ENCODE data around the gene IGLL5. TPM values are rescaled to one million over a fixed set of nuclear protein-coding genes. Genes with fewer than 3 reads are reported as not detected.
A peak's percentile ranks its signal among the peaks of the same experiment; 100 is the strongest.

The IGLL5 gene
- total and polyA plus RNA-seq, 9 of the 15 experiments (the other 6 are each of a cell fraction or from before 2014, with no cell fraction given), result not detected

DNA sequence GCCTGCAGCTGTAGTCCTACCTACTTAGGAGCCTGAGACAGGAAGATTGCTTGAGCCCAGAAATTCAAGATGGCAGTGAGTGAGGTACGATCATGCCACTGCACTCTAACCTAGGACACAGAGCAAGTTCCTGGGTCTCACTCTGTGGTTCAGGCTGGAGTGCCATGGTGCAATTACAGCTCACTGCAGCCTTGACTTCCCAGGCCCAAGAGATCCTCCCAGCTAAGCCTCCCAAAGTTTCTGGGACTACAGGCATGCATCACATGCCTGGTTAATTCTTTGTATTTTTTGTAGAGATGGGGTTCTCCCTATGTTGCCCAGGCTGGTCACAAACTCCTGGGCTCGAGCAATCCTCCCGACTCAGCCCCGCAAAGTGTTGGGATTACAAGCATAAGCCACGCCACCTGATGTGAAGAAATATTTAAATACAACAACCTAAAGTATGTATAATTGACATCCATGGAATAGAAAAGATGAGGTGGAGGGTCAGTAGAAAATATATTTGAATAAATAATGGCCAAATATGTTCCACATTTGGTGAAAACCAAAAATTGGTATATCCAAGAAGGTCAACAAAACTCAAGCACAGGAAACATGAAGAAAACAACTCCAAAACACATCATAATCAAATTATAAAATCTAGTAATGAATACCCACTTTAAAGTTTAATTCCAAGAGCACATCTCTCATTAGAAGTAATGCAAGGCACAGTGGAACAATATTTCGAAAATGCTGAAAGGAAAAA lies 47.9 kb upstream of the IGLL5 start (continued):
- TF ChIP-seq ETV6 (IDR thresholded peaks at IDR 0.05; ENCODE audit: borderline replicate concordance in 1 of 2, low read depth in 2 of 2, low read length in 1 of 2) (no peak), ETV6 (CRISPR knock-in tag; IDR thresholded peaks at IDR 0.05; ENCODE audit: borderline replicate concordance) (0 out of 2 replicates have a peak, but pooled peaks have one; percentile 48), CEBPG (CRISPR knock-in tag; IDR thresholded peaks at IDR 0.05) (no peak), CEBPG (tag; conservative IDR thresholded peaks at IDR 0.05 in 1 of 2, IDR thresholded peaks at IDR 0.05 in 1 of 2) (no peak), ZNF830 (CRISPR knock-in tag; IDR thresholded peaks at IDR 0.05) (no peak), ZNF175 (CRISPR knock-in tag; IDR thresholded peaks at IDR 0.05; ENCODE audit: low read depth) (no peak), POU5F1 (IDR thresholded peaks at IDR 0.05; ENCODE audit: borderline replicate concordance, low read depth, low read length, partially characterized antibody) (no peak), ZFP1 (CRISPR knock-in tag; IDR thresholded peaks at IDR 0.05) (no peak), ARID1B (IDR thresholded peaks at IDR 0.05) (no peak), FOXA1 (IDR thresholded peaks at IDR 0.05; ENCODE audit: borderline replicate concordance) (no peak), ZBTB1 (CRISPR knock-in tag; IDR thresholded peaks at IDR 0.05; ENCODE audit: borderline replicate concordance, low read depth) (0 out of 2 replicates have a peak, but pooled peaks have one; percentile 47)
- TF ChIP-seq, protein P1, sequence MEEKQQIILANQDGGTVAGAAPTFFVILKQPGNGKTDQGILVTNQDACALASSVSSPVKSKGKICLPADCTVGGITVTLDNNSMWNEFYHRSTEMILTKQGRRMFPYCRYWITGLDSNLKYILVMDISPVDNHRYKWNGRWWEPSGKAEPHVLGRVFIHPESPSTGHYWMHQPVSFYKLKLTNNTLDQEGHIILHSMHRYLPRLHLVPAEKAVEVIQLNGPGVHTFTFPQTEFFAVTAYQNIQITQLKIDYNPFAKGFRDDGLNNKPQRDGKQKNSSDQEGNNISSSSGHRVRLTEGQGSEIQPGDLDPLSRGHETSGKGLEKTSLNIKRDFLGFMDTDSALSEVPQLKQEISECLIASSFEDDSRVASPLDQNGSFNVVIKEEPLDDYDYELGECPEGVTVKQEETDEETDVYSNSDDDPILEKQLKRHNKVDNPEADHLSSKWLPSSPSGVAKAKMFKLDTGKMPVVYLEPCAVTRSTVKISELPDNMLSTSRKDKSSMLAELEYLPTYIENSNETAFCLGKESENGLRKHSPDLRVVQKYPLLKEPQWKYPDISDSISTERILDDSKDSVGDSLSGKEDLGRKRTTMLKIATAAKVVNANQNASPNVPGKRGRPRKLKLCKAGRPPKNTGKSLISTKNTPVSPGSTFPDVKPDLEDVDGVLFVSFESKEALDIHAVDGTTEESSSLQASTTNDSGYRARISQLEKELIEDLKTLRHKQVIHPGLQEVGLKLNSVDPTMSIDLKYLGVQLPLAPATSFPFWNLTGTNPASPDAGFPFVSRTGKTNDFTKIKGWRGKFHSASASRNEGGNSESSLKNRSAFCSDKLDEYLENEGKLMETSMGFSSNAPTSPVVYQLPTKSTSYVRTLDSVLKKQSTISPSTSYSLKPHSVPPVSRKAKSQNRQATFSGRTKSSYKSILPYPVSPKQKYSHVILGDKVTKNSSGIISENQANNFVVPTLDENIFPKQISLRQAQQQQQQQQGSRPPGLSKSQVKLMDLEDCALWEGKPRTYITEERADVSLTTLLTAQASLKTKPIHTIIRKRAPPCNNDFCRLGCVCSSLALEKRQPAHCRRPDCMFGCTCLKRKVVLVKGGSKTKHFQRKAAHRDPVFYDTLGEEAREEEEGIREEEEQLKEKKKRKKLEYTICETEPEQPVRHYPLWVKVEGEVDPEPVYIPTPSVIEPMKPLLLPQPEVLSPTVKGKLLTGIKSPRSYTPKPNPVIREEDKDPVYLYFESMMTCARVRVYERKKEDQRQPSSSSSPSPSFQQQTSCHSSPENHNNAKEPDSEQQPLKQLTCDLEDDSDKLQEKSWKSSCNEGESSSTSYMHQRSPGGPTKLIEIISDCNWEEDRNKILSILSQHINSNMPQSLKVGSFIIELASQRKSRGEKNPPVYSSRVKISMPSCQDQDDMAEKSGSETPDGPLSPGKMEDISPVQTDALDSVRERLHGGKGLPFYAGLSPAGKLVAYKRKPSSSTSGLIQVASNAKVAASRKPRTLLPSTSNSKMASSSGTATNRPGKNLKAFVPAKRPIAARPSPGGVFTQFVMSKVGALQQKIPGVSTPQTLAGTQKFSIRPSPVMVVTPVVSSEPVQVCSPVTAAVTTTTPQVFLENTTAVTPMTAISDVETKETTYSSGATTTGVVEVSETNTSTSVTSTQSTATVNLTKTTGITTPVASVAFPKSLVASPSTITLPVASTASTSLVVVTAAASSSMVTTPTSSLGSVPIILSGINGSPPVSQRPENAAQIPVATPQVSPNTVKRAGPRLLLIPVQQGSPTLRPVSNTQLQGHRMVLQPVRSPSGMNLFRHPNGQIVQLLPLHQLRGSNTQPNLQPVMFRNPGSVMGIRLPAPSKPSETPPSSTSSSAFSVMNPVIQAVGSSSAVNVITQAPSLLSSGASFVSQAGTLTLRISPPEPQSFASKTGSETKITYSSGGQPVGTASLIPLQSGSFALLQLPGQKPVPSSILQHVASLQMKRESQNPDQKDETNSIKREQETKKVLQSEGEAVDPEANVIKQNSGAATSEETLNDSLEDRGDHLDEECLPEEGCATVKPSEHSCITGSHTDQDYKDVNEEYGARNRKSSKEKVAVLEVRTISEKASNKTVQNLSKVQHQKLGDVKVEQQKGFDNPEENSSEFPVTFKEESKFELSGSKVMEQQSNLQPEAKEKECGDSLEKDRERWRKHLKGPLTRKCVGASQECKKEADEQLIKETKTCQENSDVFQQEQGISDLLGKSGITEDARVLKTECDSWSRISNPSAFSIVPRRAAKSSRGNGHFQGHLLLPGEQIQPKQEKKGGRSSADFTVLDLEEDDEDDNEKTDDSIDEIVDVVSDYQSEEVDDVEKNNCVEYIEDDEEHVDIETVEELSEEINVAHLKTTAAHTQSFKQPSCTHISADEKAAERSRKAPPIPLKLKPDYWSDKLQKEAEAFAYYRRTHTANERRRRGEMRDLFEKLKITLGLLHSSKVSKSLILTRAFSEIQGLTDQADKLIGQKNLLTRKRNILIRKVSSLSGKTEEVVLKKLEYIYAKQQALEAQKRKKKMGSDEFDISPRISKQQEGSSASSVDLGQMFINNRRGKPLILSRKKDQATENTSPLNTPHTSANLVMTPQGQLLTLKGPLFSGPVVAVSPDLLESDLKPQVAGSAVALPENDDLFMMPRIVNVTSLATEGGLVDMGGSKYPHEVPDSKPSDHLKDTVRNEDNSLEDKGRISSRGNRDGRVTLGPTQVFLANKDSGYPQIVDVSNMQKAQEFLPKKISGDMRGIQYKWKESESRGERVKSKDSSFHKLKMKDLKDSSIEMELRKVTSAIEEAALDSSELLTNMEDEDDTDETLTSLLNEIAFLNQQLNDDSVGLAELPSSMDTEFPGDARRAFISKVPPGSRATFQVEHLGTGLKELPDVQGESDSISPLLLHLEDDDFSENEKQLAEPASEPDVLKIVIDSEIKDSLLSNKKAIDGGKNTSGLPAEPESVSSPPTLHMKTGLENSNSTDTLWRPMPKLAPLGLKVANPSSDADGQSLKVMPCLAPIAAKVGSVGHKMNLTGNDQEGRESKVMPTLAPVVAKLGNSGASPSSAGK (IDR thresholded peaks at IDR 0.05), result no peak
- TF ChIP-seq, protein P2, sequence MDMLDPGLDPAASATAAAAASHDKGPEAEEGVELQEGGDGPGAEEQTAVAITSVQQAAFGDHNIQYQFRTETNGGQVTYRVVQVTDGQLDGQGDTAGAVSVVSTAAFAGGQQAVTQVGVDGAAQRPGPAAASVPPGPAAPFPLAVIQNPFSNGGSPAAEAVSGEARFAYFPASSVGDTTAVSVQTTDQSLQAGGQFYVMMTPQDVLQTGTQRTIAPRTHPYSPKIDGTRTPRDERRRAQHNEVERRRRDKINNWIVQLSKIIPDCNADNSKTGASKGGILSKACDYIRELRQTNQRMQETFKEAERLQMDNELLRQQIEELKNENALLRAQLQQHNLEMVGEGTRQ (CRISPR knock-in tag; IDR thresholded peaks at IDR 0.05), result 0 out of 2 replicates have a peak, but pooled peaks have one; percentile 1
- TF ChIP-seq, protein P3, sequence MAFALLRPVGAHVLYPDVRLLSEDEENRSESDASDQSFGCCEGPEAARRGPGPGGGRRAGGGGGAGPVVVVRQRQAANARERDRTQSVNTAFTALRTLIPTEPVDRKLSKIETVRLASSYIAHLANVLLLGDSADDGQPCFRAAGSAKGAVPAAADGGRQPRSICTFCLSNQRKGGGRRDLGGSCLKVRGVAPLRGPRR (CRISPR knock-in tag; IDR thresholded peaks at IDR 0.05), result no peak

Measured in K562 (cell line).